ENCODE measurements around the gene AKR1D1. TPM values are rescaled to one million over a fixed set of nuclear protein-coding genes. Genes with fewer than 3 reads are reported as not detected.
"Not testable (repeated sequence)": the region's sequence is repeated elsewhere in the genome, so short reads cannot be mapped to it uniquely, and the experiment has no call there.

AKR1D1 gene
- total RNA-seq, 1 donor from 2014 or later: 3.4 TPM

DNA sequence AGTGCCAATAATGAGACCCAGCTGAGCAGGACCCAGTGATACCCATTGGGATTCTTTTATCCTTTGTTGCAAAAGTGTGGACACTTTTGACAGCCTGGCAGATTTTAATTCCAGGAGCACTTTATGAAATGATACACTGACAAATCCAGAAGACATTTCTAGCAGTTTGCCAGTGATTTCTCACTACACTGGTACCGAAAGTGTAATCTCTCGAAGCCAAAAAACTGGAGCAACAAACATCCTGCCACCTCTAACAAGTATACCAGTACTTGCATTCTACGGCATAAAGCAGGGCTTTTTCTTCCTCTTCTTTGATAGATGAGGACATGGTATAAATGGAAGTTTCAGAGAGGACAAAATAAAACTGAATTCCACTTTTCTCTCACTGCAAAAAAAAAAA, 28.4 kb upstream of the AKR1D1 start:
- Mint-ChIP-seq H3K9me3 (ENCODE audit: low read depth) (peaks cover 5% of the 10 kb centered on the region), H3K27ac (no peak overlapping the region), H3K4me1 (ENCODE audit: low read depth) (peaks cover 16% of the 10 kb centered on the region), H3K27me3 (no peaks in the 10 kb centered on the region), H3K36me3 (ENCODE audit: insufficient read depth) (peaks cover 1% of the 10 kb centered on the region), H3K4me3 (ENCODE audit: low read depth) (no peak overlapping the region)
- DNase-seq (ENCODE audit: low spot score, unreplicated experiment): no peak
- TF ChIP-seq, protein P1, sequence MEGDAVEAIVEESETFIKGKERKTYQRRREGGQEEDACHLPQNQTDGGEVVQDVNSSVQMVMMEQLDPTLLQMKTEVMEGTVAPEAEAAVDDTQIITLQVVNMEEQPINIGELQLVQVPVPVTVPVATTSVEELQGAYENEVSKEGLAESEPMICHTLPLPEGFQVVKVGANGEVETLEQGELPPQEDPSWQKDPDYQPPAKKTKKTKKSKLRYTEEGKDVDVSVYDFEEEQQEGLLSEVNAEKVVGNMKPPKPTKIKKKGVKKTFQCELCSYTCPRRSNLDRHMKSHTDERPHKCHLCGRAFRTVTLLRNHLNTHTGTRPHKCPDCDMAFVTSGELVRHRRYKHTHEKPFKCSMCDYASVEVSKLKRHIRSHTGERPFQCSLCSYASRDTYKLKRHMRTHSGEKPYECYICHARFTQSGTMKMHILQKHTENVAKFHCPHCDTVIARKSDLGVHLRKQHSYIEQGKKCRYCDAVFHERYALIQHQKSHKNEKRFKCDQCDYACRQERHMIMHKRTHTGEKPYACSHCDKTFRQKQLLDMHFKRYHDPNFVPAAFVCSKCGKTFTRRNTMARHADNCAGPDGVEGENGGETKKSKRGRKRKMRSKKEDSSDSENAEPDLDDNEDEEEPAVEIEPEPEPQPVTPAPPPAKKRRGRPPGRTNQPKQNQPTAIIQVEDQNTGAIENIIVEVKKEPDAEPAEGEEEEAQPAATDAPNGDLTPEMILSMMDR (IDR thresholded peaks at IDR 0.05; ENCODE audit: unreplicated experiment): no peak

DNA sequence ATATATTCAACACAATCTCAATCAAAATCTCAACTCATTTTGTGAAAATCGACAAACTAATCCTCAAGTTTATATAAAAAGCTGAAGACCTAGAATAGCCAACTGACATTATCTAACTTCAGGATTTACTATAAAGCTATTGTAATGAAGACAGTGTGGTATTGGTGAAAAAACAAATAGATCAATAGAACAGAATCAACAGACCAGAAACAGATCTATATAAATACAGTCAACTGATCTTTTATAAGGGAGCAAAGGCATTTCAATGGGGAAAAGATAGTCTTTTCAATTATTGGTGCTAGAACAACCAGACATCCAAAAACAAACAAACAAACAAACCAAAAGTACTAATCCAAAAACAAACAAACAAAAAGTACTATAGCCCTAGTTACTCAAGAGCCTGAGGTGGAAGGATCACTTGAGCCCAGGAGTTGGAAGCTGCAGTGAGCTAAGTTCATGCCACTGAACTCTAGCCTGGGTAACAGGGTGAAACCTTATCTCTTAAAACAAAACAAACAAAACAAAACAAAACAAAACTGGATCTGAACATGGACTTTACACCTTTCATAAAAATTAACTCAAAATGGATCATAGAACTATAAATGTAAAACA, 26.6 kb upstream of the AKR1D1 start:
- Mint-ChIP-seq H3K36me3 (ENCODE audit: insufficient read depth) (peaks cover 1% of the 10 kb centered on the region), H3K4me1 (ENCODE audit: low read depth) (peaks cover 16% of the 10 kb centered on the region)

DNA sequence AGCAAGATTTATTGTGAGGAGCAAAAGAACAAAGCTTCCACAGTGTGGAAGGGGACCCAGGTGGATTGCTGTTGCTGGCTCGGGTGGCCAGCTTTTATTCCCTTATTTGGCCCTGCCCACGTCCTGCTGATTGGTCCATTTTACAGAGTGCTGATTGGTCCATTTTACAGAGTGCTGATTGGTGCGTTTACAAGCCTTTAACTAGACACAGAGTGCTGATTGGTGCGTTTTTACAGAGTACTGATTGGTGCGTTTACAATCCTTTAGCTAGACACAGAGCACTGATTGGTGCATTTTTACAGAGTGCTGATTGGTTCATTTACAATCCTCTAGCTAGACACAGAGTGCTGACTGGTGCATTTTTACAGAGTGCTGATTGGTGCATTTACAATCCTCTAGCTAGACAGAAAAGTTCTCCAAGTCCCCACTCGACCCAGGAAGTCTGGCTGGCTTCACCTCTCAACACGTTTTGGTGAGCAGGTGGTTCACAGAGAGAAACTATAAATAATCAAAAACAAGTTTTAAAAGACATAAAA, 24.5 kb upstream of the AKR1D1 start:
- H3K27ac Mint-ChIP-seq; H3K27me3 Mint-ChIP-seq; H3K4me3 Mint-ChIP-seq (ENCODE audit: low read depth); H3K36me3 Mint-ChIP-seq (ENCODE audit: insufficient read depth); DNase-seq (ENCODE audit: low spot score, unreplicated experiment); H3K9me3 Mint-ChIP-seq (ENCODE audit: low read depth): not testable (repeated sequence)
- peaks cover 16% of the 10 kb centered on the region for H3K4me1 Mint-ChIP-seq (ENCODE audit: low read depth)

More for the DNA sequence above, 26.6 kb upstream of the AKR1D1 start:
- Mint-ChIP-seq H3K27ac (no peak overlapping the region), H3K9me3 (ENCODE audit: low read depth) (peaks cover 5% of the 10 kb centered on the region), H3K4me3 (ENCODE audit: low read depth) (no peak overlapping the region), H3K27me3 (no peaks in the 10 kb centered on the region)
- TF ChIP-seq, protein P1 (IDR thresholded peaks at IDR 0.05; ENCODE audit: unreplicated experiment): no peak
- DNase-seq (ENCODE audit: low spot score, unreplicated experiment): no peak

DNA sequence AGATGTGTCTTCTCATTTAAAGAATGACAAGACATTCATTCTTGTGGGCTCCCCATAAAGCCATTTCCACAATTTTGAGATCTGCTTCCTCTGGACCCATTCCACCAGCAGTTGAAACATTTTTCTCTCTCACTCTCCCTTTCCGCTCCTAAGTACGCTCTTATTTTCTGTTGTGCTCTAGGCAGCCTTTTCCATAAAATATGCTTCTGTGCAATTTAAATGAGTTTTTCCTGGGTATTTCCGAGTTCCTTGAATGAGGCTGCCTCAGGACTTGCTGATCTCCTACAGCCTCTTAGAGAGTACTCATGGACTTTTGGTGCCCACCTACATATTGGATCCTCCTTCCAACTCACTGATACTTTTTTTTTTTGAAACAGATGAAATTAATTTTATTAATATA, 23.6 kb upstream of the AKR1D1 start:
- no peak overlapping the region for H3K27ac Mint-ChIP-seq
- TF ChIP-seq, protein P1 (IDR thresholded peaks at IDR 0.05; ENCODE audit: unreplicated experiment): no peak
- H3K36me3 Mint-ChIP-seq (ENCODE audit: insufficient read depth): peaks cover 1% of the 10 kb centered on the region
- H3K4me1 Mint-ChIP-seq (ENCODE audit: low read depth): peaks cover 14% of the 10 kb centered on the region
- peaks cover 10% of the 10 kb centered on the region for H3K9me3 Mint-ChIP-seq (ENCODE audit: low read depth)
- H3K27me3 Mint-ChIP-seq: no peaks in the 10 kb centered on the region
- no peak for DNase-seq (ENCODE audit: low spot score, unreplicated experiment)
- H3K4me3 Mint-ChIP-seq (ENCODE audit: low read depth): no peak overlapping the region

DNA sequence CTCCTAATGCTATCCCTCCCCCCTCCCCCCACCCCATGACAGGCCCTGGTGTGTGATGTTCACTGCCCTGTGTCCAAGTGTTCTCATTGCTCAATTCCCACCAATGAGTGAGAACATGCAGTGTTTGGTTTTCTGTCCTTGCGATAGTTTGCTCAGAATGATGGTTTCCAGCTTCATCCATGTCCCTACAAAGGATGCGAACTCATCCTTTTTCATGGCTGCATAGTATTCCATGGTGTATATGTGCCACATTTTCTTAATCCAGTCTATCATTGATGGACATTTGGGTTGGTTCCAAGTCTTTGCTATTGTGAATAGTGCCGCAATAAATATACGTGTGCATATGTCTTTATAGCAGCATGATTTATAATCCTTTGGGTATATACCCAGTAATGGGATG, 20.6 kb upstream of the AKR1D1 start:
- not testable (repeated sequence) for H3K4me3 Mint-ChIP-seq (ENCODE audit: low read depth); DNase-seq (ENCODE audit: low spot score, unreplicated experiment); H3K27me3 Mint-ChIP-seq; H3K4me1 Mint-ChIP-seq (ENCODE audit: low read depth); H3K27ac Mint-ChIP-seq; H3K36me3 Mint-ChIP-seq (ENCODE audit: insufficient read depth)
- peaks cover 10% of the 10 kb centered on the region for H3K9me3 Mint-ChIP-seq (ENCODE audit: low read depth)

DNA sequence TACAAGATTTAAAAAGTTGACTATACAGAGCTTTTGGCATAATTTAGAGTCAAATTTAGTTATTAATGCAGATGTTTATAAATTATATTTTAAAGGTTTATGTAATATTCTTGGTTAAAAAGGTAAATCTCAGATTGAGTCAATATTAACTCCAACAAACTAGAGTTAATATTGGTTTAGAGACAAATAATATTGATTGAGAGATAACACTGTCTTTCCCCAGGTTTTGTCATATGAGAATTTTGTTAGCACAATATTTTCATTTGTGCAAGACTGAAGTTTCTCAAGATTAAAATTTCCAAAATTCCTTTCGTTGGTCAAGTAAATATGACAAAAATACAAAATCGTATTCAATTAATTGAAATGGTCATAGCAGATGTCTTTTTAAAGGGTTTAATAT, 12.9 kb upstream of the AKR1D1 start:
- TF ChIP-seq, protein P1 (IDR thresholded peaks at IDR 0.05; ENCODE audit: unreplicated experiment): no peak
- Mint-ChIP-seq H3K4me3 (ENCODE audit: low read depth) (no peak overlapping the region), H3K4me1 (ENCODE audit: low read depth) (peaks cover 55% of the 10 kb centered on the region), H3K9me3 (ENCODE audit: low read depth) (no peaks in the 10 kb centered on the region), H3K27ac (no peak overlapping the region), H3K27me3 (no peaks in the 10 kb centered on the region), H3K36me3 (ENCODE audit: insufficient read depth) (no peaks in the 10 kb centered on the region)
- no peak for DNase-seq (ENCODE audit: low spot score, unreplicated experiment)
